Measurements from ENCODE around the gene HIGD1A. TPM values are rescaled to one million over a fixed set of nuclear protein-coding genes. Genes with fewer than 3 reads are reported as not detected.

Gene HIGD1A
- total RNA-seq, 1 donor from 2014 or later, result 67.6 TPM

GRCh38 chr3:42851228-42851834 is 47.0 kb upstream of the HIGD1A start:
- no peak overlapping the region for H3K4me3 Mint-ChIP-seq (ENCODE audit: unreplicated experiment)
- no peak overlapping the region for H3K27ac Mint-ChIP-seq (ENCODE audit: unreplicated experiment)
- H3K9me3 Mint-ChIP-seq (ENCODE audit: unreplicated experiment), result no peaks in the 10 kb centered on the region
- no peak for DNase-seq
- no peaks in the 10 kb centered on the region for H3K36me3 Mint-ChIP-seq (ENCODE audit: unreplicated experiment)
- H3K27me3 Mint-ChIP-seq (ENCODE audit: unreplicated experiment), result peaks cover 2% of the 10 kb centered on the region
- no peak for TF ChIP-seq CTCF (IDR thresholded peaks at IDR 0.05; ENCODE audit: partially characterized antibody, unreplicated experiment)
- no peaks in the 10 kb centered on the region for H3K4me1 Mint-ChIP-seq (ENCODE audit: low read depth, unreplicated experiment)

- Mint-ChIP-seq H3K27ac (ENCODE audit: unreplicated experiment) (no peak overlapping the region), H3K27me3 (ENCODE audit: unreplicated experiment) (peaks cover 2% of the 10 kb centered on the region), H3K4me3 (ENCODE audit: unreplicated experiment) (no peak overlapping the region), H3K36me3 (ENCODE audit: unreplicated experiment) (no peaks in the 10 kb centered on the region), H3K4me1 (ENCODE audit: low read depth, unreplicated experiment) (no peaks in the 10 kb centered on the region), H3K9me3 (ENCODE audit: unreplicated experiment) (no peaks in the 10 kb centered on the region)
- no peak for TF ChIP-seq CTCF (IDR thresholded peaks at IDR 0.05; ENCODE audit: partially characterized antibody, unreplicated experiment)
- no peak for DNase-seq
Observed at GRCh38 chr3:42850263-42850662, 46.0 kb upstream of the HIGD1A start.

DNA sequence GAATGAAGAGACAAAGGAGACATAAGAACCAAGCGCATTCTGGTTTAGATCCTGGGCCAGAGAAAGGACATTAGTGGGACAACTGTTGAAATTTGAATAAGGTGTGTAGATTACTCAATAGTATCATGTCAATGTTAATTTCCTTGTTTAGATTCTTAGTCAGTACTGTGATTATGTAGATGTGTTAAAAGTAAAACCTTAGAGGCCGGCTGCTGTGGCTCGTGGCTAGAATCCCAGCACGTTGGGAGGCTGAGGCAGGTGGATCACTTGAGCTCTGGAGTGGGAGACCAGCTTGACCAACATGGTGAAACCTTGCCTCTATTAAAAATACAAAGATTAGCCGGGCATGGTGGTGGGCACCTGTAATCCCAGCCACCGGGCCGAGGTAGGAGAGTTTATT is 44.7 kb upstream of the HIGD1A start:
- H3K27ac Mint-ChIP-seq (ENCODE audit: unreplicated experiment), result no peak overlapping the region
- H3K9me3 Mint-ChIP-seq (ENCODE audit: unreplicated experiment), result no peaks in the 10 kb centered on the region
- no peak for TF ChIP-seq CTCF (IDR thresholded peaks at IDR 0.05; ENCODE audit: partially characterized antibody, unreplicated experiment)
- H3K36me3 Mint-ChIP-seq (ENCODE audit: unreplicated experiment), result no peaks in the 10 kb centered on the region
- no peak overlapping the region for H3K4me3 Mint-ChIP-seq (ENCODE audit: unreplicated experiment)
- H3K27me3 Mint-ChIP-seq (ENCODE audit: unreplicated experiment), result peaks cover 2% of the 10 kb centered on the region
- H3K4me1 Mint-ChIP-seq (ENCODE audit: low read depth, unreplicated experiment), result no peaks in the 10 kb centered on the region
- DNase-seq, result no peak

DNA sequence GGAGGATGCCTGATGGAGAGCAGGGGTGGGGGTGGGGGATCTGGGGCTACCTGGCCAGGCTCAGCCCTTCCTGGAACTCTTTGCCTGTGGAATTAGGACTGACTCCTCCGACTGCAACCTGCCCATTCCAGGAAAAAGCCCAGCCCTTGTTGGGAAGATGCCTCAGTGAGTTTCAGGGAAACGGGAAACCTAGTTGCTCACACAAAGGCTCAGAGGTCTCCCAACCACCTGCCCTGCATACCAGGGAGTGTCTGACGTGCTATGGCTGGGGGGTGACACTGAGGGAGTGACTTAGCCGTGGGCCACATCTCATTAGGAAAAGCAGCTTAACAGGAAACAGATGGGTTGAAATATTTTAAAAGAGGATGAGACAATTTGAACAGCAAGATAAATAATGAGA is 43.4 kb upstream of the HIGD1A start:
- Mint-ChIP-seq H3K9me3 (ENCODE audit: unreplicated experiment) (no peaks in the 10 kb centered on the region), H3K4me1 (ENCODE audit: low read depth, unreplicated experiment) (no peaks in the 10 kb centered on the region), H3K27ac (ENCODE audit: unreplicated experiment) (no peak overlapping the region), H3K36me3 (ENCODE audit: unreplicated experiment) (no peaks in the 10 kb centered on the region), H3K27me3 (ENCODE audit: unreplicated experiment) (peaks cover 2% of the 10 kb centered on the region), H3K4me3 (ENCODE audit: unreplicated experiment) (no peak overlapping the region)
- DNase-seq, result no peak
- no peak for TF ChIP-seq CTCF (IDR thresholded peaks at IDR 0.05; ENCODE audit: partially characterized antibody, unreplicated experiment)

GRCh38 chr3:42846685-42847522 is 42.6 kb upstream of the HIGD1A start:
- Mint-ChIP-seq H3K4me1 (ENCODE audit: low read depth, unreplicated experiment) (no peaks in the 10 kb centered on the region), H3K9me3 (ENCODE audit: unreplicated experiment) (no peaks in the 10 kb centered on the region), H3K4me3 (ENCODE audit: unreplicated experiment) (no peak overlapping the region), H3K36me3 (ENCODE audit: unreplicated experiment) (no peaks in the 10 kb centered on the region), H3K27me3 (ENCODE audit: unreplicated experiment) (peaks cover 2% of the 10 kb centered on the region), H3K27ac (ENCODE audit: unreplicated experiment) (no peak overlapping the region)
- no peak for DNase-seq
- TF ChIP-seq CTCF (IDR thresholded peaks at IDR 0.05; ENCODE audit: partially characterized antibody, unreplicated experiment), result no peak
